GM12874 (cell line): ENCODE results near the gene SSNA1.

Source experiments
- TF ChIP-seq, protein P1 (sequence below): IDR thresholded peaks from 2 replicates; pipeline ENCODE4 v1.5.1; 2011; ENCODE audit warnings: low read depth, mild to moderate bottlenecking, control low read depth, low read length, moderate library complexity; ENCODE audit not compliant: insufficient read depth

Gene SSNA1

DNA sequence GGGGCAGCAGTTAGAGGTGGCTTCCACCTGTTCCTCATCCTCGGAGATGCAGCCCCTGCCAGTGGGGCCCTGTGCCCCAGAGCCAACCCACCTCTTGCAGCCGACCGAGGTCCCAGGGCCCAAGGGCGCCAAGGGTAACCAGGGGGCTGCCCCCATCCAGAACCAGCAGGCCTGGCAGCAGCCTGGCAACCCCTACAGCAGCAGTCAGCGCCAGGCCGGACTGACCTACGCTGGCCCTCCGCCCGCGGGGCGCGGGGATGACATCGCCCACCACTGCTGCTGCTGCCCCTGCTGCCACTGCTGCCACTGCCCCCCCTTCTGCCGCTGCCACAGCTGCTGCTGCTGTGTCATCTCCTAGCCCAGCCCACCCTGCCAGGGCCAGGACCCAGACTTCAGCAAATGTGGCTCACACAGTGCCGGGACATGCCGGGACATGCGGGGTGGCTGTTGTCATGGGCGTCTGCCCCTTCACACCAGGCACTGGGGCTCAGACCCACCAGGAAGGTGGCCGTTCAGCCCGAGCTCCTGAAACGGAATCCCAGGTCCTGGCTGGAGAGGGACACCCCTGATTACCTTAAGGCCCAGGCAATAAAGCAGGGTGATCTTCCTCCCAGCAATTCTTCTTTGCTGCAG, 37.3 kb downstream of the SSNA1 start:
- TF ChIP-seq, protein P1, sequence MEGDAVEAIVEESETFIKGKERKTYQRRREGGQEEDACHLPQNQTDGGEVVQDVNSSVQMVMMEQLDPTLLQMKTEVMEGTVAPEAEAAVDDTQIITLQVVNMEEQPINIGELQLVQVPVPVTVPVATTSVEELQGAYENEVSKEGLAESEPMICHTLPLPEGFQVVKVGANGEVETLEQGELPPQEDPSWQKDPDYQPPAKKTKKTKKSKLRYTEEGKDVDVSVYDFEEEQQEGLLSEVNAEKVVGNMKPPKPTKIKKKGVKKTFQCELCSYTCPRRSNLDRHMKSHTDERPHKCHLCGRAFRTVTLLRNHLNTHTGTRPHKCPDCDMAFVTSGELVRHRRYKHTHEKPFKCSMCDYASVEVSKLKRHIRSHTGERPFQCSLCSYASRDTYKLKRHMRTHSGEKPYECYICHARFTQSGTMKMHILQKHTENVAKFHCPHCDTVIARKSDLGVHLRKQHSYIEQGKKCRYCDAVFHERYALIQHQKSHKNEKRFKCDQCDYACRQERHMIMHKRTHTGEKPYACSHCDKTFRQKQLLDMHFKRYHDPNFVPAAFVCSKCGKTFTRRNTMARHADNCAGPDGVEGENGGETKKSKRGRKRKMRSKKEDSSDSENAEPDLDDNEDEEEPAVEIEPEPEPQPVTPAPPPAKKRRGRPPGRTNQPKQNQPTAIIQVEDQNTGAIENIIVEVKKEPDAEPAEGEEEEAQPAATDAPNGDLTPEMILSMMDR = no peak

DNA sequence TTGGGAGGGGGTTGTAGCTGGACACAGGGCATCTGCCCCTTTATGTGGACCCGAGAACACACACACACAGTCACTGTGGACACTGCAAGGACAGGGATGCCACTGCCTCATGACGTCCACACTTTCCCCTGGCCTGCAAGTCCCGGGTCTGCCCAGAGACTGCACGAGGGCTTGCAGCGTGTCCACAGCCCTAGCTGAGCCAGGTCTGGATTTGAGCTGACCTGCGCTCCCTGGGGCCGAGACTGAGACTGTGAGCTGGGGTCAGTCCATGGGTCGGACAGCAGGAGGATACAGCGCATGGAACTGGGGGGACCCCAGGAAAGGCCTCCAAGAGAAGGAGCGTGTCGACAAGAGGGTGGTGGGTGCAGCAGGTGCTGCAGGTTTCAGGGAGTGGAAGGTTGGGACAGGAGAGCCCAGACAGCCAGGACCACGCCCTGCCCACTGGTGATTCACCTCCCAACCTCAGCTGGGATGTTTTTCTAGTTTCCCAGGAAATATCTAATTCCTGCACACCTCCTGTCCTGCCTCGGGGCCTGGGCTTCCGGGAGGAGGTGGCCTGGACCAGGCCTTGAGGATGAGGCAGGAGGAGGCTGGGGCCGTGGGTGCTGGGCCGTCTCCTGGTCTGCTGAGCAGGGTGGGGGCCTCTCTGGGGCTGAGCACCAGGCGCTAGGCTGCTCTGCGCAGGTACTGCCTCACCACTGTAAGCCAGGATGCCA, 38.0 kb downstream of the SSNA1 start:
- TF ChIP-seq, protein P1 = no peak

DNA sequence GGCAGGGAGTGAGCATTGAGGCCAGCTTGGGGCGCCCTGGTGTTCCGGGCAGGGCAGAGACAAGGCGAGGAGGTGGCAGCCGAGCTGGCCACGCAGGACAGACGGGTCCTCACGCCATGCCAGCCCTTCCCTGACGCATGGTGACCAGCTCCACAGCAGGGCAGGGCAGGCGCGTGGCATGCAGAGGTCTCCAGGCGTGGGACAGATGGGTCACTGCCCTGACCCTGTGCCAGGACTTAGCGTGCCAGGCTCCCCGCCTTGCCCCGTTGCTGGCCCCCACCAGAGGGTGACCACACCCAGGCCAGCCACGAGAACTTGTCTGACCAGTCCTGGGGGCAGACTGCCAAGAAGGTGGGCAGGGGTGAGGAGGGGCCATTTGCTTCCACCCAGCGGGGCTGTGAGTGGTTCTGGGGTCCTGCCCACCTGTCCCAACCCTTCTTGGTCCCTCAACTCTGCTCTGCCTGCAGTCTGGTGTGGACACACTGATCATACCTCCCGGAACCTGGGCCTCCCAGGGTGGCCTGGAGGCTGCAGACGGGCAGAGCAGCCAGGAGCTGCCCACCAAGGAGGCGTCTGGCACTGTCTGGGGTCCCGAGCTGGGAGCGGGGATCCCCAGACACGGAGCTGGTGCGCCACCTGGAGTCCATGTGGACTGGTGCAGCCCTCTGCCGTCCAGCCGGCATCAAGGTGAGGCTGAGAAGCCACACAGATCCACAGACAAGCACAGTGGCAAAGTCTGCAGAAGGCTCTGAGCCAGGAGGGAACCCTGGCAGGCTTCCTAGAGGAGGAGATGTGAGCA, 38.8 kb downstream of the SSNA1 start, which contains the start of gene RNF224:
RNF224 (plus strand) TSS at position 449 of the 799 bp plus-strand sequence. CDS start 834 bp downstream, outside the sequence.
- TF ChIP-seq, protein P1 = peak; percentile 93

DNA sequence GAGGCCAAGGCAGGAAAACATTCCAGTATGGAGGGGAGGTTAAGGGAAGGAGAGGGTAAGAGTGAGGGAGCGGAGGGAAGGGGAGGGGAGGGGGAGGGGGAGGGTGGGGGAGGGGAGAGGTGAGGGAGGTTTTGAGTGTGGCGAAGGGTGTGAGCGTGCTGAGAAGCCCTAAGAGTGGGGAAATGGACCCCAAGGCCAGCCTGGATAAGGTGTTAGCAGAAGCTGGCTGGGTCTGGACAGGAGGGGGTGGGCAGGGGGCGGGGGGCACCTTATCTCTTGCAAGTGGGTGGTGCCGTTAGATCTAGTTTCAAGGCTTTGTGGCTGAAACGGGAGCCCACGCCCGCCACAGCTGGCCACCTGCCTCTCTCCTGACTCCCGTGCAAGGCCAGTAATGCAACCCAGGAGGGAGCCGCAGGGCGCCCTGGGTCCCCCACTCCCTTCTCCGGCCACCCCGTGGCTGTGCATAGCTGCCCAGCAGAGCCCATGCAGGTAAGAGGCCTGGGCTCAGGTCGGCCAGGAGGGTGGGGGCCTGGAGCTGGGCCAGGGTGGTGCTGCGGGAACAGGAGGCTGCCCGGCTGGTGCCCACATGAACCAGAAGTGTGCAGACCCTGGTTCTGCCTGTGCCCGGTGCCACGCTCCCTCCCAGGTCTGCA, 39.5 kb downstream of the SSNA1 start:
- TF ChIP-seq, protein P1 = no peak

DNA sequence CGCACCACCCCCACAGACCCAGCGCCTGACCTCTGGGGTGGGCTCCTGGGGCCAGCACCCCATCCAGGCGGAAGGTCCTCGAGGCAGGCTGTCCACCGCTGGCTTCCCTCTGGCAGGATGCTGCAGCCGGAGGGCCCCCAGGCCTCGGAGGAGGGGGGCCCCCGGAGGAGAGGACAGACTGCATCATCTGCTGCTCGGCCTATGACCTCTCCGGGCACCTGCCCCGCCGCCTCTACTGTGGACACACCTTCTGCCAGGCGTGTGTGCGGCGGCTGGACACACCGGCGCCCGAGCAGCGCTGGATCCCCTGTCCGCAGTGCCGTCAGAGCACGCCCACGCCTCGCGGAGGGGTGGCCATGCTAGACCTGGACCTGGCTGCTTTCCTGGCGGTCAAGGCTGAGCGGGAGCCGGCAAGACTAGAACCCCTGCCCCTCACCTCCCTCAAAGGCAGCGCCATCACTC, 40.1 kb downstream of the SSNA1 start:
- TF ChIP-seq, protein P1 = 0 out of 2 replicates have a peak, but pooled peaks have one; percentile 1

DNA sequence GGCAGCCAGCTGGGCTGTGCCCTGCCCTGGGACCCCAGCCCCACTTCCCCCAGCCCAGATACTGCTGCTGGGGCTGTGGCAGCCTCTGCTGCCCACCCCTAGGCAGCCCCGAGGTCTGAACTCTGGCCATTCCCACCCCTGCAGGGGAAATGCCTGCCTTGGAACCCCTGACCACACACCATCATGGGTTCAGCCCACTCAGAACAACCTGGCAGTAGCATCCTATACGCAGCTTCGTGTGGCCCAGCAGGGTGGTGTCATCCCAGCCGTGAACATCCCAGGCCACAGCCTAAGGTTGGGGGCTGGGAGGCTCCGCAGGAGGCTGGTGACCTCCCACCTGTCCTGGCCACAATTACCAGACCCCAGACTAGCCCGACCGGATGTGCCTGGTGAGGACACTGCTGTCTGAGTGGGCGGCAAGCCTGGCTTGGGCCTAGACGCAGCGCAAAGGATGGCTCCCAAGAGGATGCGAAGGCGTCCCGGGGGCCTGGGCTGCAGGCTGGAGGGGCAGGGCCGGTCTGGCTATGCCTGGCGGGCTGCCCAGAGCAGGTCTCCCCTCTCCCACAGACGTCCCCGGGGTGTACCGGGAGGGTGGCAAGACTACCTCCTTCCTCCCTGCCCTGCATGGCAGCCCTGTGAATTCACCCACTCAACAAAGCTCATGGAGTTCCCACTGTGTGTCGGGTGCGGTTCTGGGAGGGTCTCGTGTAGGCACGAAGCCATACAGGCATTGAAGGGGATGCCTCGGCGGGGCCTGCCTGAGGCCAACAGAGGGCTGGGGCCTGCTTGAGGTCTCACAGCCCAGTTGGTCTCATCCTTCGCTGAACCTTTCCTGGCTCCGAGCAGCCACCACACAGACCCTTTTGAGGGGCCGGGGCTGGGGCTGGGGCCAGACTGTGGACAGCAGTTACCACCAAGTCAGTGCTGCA, 40.8 kb downstream of the SSNA1 start:
- TF ChIP-seq, protein P1 = no peak
